Uterus (tissue), 2 donors: ENCODE data around the gene KATNBL1.

Experiments
- CTCF ChIP-seq, 4 experiments: fragments of 200-600 bp in 2 of 4; fragments of 450-650 bp in 2 of 4; sonication (generic) in 2 of 4; IDR thresholded peaks; one replicate each; pipeline ENCODE4 v1.5.1; 2016 to 2019; ENCODE audit warnings: antibody characterized with exemption in 4 of 4, mild to moderate bottlenecking in 2 of 4, moderate library complexity in 1 of 4
- POLR2A ChIP-seq, 2 donors: fragments of 450-650 bp; IDR thresholded peaks; one replicate each; pipeline ENCODE4 v1.6.1; 2016; ENCODE audit warnings: antibody characterized with exemption in 2 of 2, mild to moderate bottlenecking in 1 of 2, moderate library complexity in 1 of 2

GRCh38 chr15:34217587-34218225 is 7.8 kb upstream of the KATNBL1 start:
- TF ChIP-seq CTCF (IDR thresholded peaks at IDR 0.05) (no peak), POLR2A (IDR thresholded peaks at IDR 0.05) (no peak)
